ENCODE data around the gene PIAS1.

DNA sequence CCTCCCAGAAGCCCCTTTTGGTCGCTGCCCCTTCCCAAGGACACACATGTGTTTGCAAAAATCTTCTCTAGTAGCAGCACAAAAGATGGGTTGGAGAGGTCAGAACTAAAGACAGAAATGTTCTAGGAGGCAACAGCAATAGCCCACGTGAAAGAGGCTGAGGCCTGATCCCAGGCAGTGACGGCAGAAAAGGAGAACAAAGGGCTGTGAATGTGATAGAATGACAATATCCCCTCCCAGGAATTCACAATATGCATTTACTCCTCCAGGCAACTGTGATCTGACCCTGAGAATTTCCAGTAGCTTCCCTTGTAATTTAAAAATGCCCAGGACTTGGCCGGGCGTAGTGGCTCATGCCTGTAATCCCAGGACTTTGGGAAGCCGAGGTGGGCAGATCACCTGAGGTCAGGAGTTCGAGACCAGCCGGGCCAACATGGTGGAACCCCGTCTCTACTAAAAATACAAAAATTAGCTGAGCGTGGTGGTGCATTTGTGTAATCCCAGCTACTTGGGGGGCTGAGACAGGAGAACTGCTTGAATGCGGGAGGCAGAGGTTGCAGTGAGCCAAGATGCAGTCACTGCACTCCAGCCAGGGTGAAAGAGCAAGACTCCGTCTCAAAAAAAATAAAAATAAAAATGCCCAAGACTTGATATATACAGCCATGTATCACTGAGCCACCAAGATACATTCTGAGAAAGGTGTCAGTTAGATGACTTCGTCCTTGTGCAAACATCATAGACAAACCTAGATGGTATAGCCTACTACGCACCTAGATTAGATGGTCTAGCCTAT lies 43.6 kb upstream of the PIAS1 start:
- TF ChIP-seq YY1 (IDR thresholded peaks at IDR 0.05; ENCODE audit: insufficient read depth, insufficient read length) (no peak), ZNF274 (IDR thresholded peaks at IDR 0.05; ENCODE audit: low read depth, low read length) (no peak), SUZ12 (IDR thresholded peaks at IDR 0.05; ENCODE audit: extremely low read depth, insufficient read depth, insufficient read length) (no peak)
